Measurements from ENCODE around the gene KRT6B. TPM values are rescaled to one million over a fixed set of nuclear protein-coding genes. Genes with fewer than 3 reads are reported as not detected.
"Not testable (repeated sequence)": the region's sequence is repeated elsewhere in the genome, so short reads cannot be mapped to it uniquely, and the experiment has no call there.

The KRT6B gene
- polyA plus RNA-seq, 1 donor = not detected

- DNase-seq = no peak
These were observed 38.7 kb downstream of the KRT6B start for GRCh38 chr12:52413202-52413601.

GRCh38 chr12:52411815-52412214 is 40.1 kb downstream of the KRT6B start:
- DNase-seq = no peak

GRCh38 chr12:52410589-52411248 is 41.2 kb downstream of the KRT6B start:
- not testable (repeated sequence) for DNase-seq

- no peak for DNase-seq
These were observed 44.0 kb downstream of the KRT6B start for GRCh38 chr12:52407918-52408317.

GRCh38 chr12:52405922-52406385 is 46.0 kb downstream of the KRT6B start, which contains the start of gene KRT82:
Gene KRT82, minus strand, starts transcription at chr12:52406335. Its CDS starts 58 bp downstream, at chr12:52406277.
- no peak for DNase-seq

- DNase-seq = no peak
These were observed 47.0 kb downstream of the KRT6B start for GRCh38 chr12:52404951-52405350.

- no peak for DNase-seq
These were observed 48.4 kb downstream of the KRT6B start for GRCh38 chr12:52403561-52403960.

- DNase-seq = no peak
These were observed 48.9 kb downstream of the KRT6B start for GRCh38 chr12:52402873-52403540.

- no peak for DNase-seq
These were observed 49.6 kb downstream of the KRT6B start for GRCh38 chr12:52402377-52402776.

- no peak for DNase-seq
These were observed 50.0 kb downstream of the KRT6B start for GRCh38 chr12:52401926-52402325.

GRCh38 chr12:52401526-52401925 is 50.4 kb downstream of the KRT6B start:
- DNase-seq = no peak

- DNase-seq = no peak
These were observed 51.0 kb downstream of the KRT6B start for GRCh38 chr12:52400906-52401305.

- DNase-seq = no peak
These were observed 52.2 kb downstream of the KRT6B start for GRCh38 chr12:52399756-52400155.

- DNase-seq = no peak
These were observed 53.8 kb downstream of the KRT6B start for GRCh38 chr12:52398176-52398575.

- DNase-seq = no peak
These were observed 55.3 kb downstream of the KRT6B start for GRCh38 chr12:52396656-52397055.

Other genes starting within 250 kb of the KRT6B start
- gene KRT7, start 218.9 kb downstream of the KRT6B start, polyA plus RNA-seq (ENCODE audit: insufficient read length) = 56.5 TPM
- gene KRT86, start 177.5 kb downstream of the KRT6B start, polyA plus RNA-seq (ENCODE audit: insufficient read length) = not detected
- gene KRT81, start 160.6 kb downstream of the KRT6B start, polyA plus RNA-seq (ENCODE audit: insufficient read length) = not detected
- gene KRT83, start 130.7 kb downstream of the KRT6B start, polyA plus RNA-seq (ENCODE audit: insufficient read length) = not detected
- not detected for gene KRT85, start 84.7 kb downstream of the KRT6B start, polyA plus RNA-seq (ENCODE audit: insufficient read length)
- gene KRT84, start 66.5 kb downstream of the KRT6B start, polyA plus RNA-seq (ENCODE audit: insufficient read length) = not detected
- not detected for gene KRT82, start 45.8 kb downstream of the KRT6B start, polyA plus RNA-seq (ENCODE audit: insufficient read length)
- gene KRT75, start 17.8 kb downstream of the KRT6B start, polyA plus RNA-seq (ENCODE audit: insufficient read length) = not detected
- not detected for gene KRT6C, start 21.7 kb upstream of the KRT6B start, polyA plus RNA-seq (ENCODE audit: insufficient read length)
- not detected for gene KRT6A, start 41.1 kb upstream of the KRT6B start, polyA plus RNA-seq (ENCODE audit: insufficient read length)
- gene KRT5, start 68.2 kb upstream of the KRT6B start, polyA plus RNA-seq (ENCODE audit: insufficient read length) = 0.22 TPM
- gene KRT71, start 101.0 kb upstream of the KRT6B start, polyA plus RNA-seq (ENCODE audit: insufficient read length) = not detected
- not detected for gene KRT74, start 121.7 kb upstream of the KRT6B start, polyA plus RNA-seq (ENCODE audit: insufficient read length)
- gene KRT72, start 149.3 kb upstream of the KRT6B start, polyA plus RNA-seq (ENCODE audit: insufficient read length) = not detected
- gene KRT73, start 166.4 kb upstream of the KRT6B start, polyA plus RNA-seq (ENCODE audit: insufficient read length) = not detected
- gene KRT2, start 200.1 kb upstream of the KRT6B start, polyA plus RNA-seq (ENCODE audit: insufficient read length) = not detected
- gene KRT1, start 228.3 kb upstream of the KRT6B start, polyA plus RNA-seq (ENCODE audit: insufficient read length) = 0.17 TPM